Mucosa of descending colon (tissue), 3 donors: ENCODE data around the gene ADAM12. TPM values are rescaled to one million over a fixed set of nuclear protein-coding genes. Genes with fewer than 3 reads are reported as not detected.

Experiments
- ATAC-seq: fragments of 200-7000 bp; cut with Tn5 transposase; one replicate; pipeline ENCODE4 v1.9.1; 2020; ENCODE audit warnings: mild to moderate bottlenecking, moderate library complexity
- DNase-seq, 3 donors: peaks; one replicate each; pipeline ENCODE4 v3.0.0-alpha.2; 2020
- H3K36me3 ChIP-seq: fragments of 200-600 bp; one replicate; pipeline ENCODE4 v1.8.0; 2021; ENCODE audit warnings: low read depth, mild to moderate bottlenecking
- H3K4me1 ChIP-seq: fragments of 200-600 bp; one replicate; pipeline ENCODE4 v1.8.0; 2021; ENCODE audit warnings: low read depth, mild to moderate bottlenecking
- H3K4me3 ChIP-seq: fragments of 200-600 bp; one replicate; pipeline ENCODE4 v1.8.0; 2021; ENCODE audit warnings: mild to moderate bottlenecking
- H3K9me3 ChIP-seq: fragments of 200-600 bp; one replicate; pipeline ENCODE4 v1.8.0; 2021; ENCODE audit warnings: mild to moderate bottlenecking
- intact Hi-C, 2 donors: fragments of 100-400 bp; cut with DNase I in 1 of 2; cut with micrococcal nuclease in 1 of 2; formaldehyde crosslinking; loops; one replicate each; pipeline versions ENCODE4 v1.11.0 to v1.11.1; 2022; cut with DNase I, micrococcal nuclease
- total RNA-seq, 3 donors: library from RNA; stranded (reverse); fragmentation: NEBNext Ultra II Directional in 2 of 3; extraction: Animal tissue kit (Norgen Biotek cat#: 25700) in 2 of 3; gene quantifications; one replicate each; pipeline versions ENCODE4 v1.2.1 to v1.2.4, GENCODE V29; 2021 to 2023
- TF ChIP-seq, protein P1 (sequence below): fragments of 200-600 bp; IDR thresholded peaks from one replicate; pipeline ENCODE4 v1.8.0; 2022; ENCODE audit warnings: antibody characterized with exemption, mild to moderate bottlenecking
- donor health status: DM: no; HTN: no; CAD: no; lungs with moderate emphysema.
- donor health status: DM: no; HTN: no; CAD: no.
- donor health status: DM: no; HTN: yes; CAD: no.

Gene ADAM12
- total RNA-seq, 3 donors from 2014 or later, result 0.20 to 0.89 (median 0.66) TPM

DNA sequence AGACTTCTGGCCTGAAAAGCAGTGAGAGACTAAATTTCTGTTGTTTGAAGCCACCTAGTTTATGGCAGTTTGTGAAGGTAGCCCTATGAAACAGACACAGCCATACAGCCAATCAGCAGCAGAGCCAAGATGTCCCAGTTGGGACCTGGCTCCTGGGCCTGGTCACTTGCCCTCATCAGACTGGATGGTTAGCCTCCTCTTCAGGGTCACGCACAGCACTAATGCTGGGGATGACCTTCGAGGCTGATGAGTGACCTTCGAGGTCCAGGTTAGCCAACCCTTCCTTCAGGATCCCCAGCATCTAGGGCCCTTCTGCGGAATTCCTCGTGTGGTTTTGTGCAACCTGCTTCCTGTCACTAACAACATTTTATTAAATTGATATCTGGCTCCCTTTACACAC is 262.3 kb downstream of the ADAM12 start:
- no peaks in the 10 kb centered on the region for H3K9me3 ChIP-seq
- no peak for DNase-seq
- TF ChIP-seq, protein P1, sequence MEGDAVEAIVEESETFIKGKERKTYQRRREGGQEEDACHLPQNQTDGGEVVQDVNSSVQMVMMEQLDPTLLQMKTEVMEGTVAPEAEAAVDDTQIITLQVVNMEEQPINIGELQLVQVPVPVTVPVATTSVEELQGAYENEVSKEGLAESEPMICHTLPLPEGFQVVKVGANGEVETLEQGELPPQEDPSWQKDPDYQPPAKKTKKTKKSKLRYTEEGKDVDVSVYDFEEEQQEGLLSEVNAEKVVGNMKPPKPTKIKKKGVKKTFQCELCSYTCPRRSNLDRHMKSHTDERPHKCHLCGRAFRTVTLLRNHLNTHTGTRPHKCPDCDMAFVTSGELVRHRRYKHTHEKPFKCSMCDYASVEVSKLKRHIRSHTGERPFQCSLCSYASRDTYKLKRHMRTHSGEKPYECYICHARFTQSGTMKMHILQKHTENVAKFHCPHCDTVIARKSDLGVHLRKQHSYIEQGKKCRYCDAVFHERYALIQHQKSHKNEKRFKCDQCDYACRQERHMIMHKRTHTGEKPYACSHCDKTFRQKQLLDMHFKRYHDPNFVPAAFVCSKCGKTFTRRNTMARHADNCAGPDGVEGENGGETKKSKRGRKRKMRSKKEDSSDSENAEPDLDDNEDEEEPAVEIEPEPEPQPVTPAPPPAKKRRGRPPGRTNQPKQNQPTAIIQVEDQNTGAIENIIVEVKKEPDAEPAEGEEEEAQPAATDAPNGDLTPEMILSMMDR, result no peak
- no peaks in the 10 kb centered on the region for H3K4me1 ChIP-seq
- intact Hi-C loops, result no loop called here
- H3K36me3 ChIP-seq, result no peaks in the 10 kb centered on the region
- ATAC-seq, result no peak
- H3K4me3 ChIP-seq, result no peak overlapping the region

DNA sequence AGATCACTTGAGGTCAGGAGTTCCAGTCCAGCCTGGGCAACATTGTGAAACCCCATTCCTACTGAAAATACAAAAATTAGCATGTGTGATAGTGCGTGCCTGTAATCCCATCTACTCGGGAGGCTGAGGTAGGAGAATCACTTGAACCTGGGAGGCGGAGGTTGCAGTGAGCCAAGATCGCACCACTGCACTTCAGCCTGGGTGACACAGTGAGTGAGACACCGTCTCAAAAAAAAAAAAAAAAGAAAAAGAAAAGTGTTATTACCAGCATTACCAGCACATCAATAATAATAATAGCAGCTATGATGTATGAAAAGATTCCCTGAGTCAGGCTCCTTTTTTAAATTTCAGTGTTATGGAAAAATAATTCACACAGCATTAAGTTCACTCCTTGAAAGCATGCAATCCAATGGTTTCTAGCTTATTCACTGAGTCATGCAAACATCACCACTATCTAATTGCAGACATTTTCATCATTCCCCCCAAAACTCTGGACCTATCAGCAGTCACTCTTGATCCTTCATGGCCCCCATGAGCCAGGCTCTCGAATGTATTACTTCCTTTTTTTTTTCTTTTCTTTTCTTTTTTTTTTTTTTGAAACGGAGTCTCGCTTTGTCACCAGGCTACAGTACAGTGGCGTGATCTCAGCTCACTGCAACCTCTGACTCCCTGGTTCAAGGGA is 263.5 kb downstream of the ADAM12 start:
- no peaks in the 10 kb centered on the region for H3K9me3 ChIP-seq
- intact Hi-C loops, result no loop called here
- H3K36me3 ChIP-seq, result no peaks in the 10 kb centered on the region
- TF ChIP-seq, protein P1, result no peak
- no peak overlapping the region for H3K4me3 ChIP-seq
- DNase-seq (no peak), ATAC-seq (no peak)
- no peaks in the 10 kb centered on the region for H3K4me1 ChIP-seq

DNA sequence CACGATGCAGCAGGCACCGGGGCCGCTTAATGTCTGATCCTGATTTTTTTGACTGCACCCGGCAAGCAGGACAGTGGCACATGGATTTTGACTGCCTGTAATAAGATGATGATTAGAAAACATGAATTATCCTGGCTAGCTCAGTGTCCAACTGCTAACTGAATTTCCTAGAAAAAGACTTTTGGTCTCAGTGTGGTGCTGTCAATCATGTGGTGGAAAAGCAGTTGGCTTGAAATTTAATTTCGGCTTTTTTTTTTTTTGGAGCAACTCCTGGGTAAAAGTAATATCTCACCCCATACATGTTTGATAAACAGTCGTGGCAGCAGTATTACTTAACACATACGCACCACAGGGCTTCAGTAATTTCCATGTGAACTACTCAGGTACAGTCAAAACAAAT is 264.2 kb downstream of the ADAM12 start:
- ATAC-seq, result no peak
- H3K4me1 ChIP-seq, result no peaks in the 10 kb centered on the region
- H3K4me3 ChIP-seq, result no peak overlapping the region
- no peak for DNase-seq
- TF ChIP-seq, protein P1, result no peak
- no peaks in the 10 kb centered on the region for H3K9me3 ChIP-seq
- intact Hi-C loops, result no loop called here
- H3K36me3 ChIP-seq, result no peaks in the 10 kb centered on the region

DNA sequence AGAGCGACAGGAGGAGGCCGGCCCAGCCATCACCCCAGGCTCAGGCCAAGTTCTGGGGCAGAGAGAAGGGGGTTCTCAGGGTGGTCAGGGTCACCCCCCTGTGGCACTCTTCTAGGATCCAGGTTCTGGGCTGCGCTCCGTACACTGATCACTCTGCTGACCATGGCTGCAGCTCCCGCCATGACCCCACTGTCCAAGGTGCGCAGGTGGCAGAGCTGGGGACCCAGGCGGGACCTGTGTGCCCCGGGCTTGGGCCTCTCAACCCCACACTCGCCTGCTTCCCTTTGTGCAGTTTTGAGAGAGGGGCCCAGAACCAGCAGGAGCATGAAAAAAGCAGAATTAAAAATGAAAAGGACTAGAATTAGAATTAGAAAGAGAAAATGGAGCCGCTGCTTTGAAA is 264.8 kb downstream of the ADAM12 start:
- TF ChIP-seq, protein P1, result no peak
- intact Hi-C loops, result no loop called here

DNA sequence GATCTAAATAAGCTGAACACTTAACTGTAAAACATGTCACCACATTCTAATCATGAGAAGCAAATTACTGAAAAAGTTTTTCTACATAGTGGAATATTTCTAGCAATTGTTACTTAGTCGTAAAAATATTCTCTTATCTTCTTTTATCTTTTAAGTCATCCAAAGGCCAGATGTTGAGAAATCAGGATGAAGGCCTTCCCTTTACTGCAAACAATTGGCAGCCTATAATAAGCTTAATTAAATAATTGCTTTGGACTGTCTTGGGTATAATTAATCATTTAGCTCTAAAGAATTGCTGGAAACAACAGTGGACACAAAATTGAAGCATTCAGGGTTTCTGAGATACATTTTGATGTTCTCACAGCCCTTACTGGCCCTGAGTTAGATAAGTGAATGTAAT is 265.4 kb downstream of the ADAM12 start:
- H3K4me3 ChIP-seq, result no peak overlapping the region
- ATAC-seq (no peak), DNase-seq (no peak)
- TF ChIP-seq, protein P1, result no peak
- H3K36me3 ChIP-seq, result no peaks in the 10 kb centered on the region
- H3K4me1 ChIP-seq, result no peaks in the 10 kb centered on the region
- no peaks in the 10 kb centered on the region for H3K9me3 ChIP-seq
- intact Hi-C loops, result no loop called here

More for the DNA sequence above, 264.8 kb downstream of the ADAM12 start:
- H3K9me3 ChIP-seq, result no peaks in the 10 kb centered on the region
- DNase-seq, result no peak
- H3K4me1 ChIP-seq, result no peaks in the 10 kb centered on the region
- no peaks in the 10 kb centered on the region for H3K36me3 ChIP-seq
- no peak overlapping the region for H3K4me3 ChIP-seq
- no peak for ATAC-seq

DNA sequence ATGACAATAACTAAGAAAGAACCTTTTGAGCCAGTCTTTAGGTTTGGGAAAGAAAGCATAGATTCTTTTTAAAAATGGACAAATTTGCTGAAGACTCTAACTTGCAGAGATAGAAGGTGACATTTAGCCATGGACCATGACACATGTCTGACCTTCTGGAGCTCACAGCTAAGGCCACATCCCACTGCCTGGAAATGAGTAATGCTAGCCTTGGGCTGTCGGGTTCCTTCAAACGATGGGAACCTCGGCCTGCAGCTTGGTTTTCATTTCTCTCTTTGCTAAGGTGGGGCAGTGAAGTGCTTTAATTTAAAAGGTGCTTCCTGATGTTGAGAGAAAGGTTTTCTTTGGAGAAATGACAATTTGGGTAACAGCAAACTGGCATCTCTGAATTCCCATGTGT is 268.7 kb downstream of the ADAM12 start:
- intact Hi-C loops, result no loop called here
- Histone ChIP-seq H3K4me3 (no peak overlapping the region), H3K9me3 (no peaks in the 10 kb centered on the region), H3K36me3 (no peaks in the 10 kb centered on the region), H3K4me1 (no peaks in the 10 kb centered on the region)
- DNase-seq, result no peak
- TF ChIP-seq, protein P1, result no peak
- no peak for ATAC-seq
